Epithelial cell of umbilical artery (primary cell): ENCODE data around the gene BSG. TPM values are rescaled to one million over a fixed set of nuclear protein-coding genes. Genes with fewer than 3 reads are reported as not detected.

ENCODE experiments used
- total RNA-seq: library from RNA; depleted of rRNA; stranded (reverse); fragments of >200 nt; gene quantifications from 2 replicates; pipeline ENCODE4 v1.2.3, GENCODE V29; 2014

The BSG gene
- total RNA-seq = 307 and 357 TPM in 2 replicates

GRCh38 chr19:572140-572742 lies at the start of gene BSG:
BSG (plus strand) TSS chr19:572596; CDS start chr19:572635, 39 bp downstream.

GRCh38 chr19:531753-532560 lies 40.4 kb upstream of the BSG start, which contains the start of gene CDC34:
CDC34 (plus strand) TSS chr19:531760; CDS start chr19:531932, 172 bp downstream.

GRCh38 chr19:543910-544608 lies 28.3 kb upstream of the BSG start, which contains the start of gene GZMM:
GZMM (plus strand) TSS chr19:544053; CDS start chr19:544072, 19 bp downstream.

GRCh38 chr19:589693-590395 lies 17.4 kb downstream of the BSG start, which contains the start of gene HCN2:
HCN2 (plus strand) TSS chr19:589881; CDS start chr19:589946, 65 bp downstream.

Other genes with a start within 250 kb of the BSG start
- 14.6 and 24.5 TPM in 2 replicates for gene MIER2, start 227.8 kb upstream of the BSG start, total RNA-seq
- 0.30 and 1.6 TPM in 2 replicates for gene C2CD4C, start 163.4 kb upstream of the BSG start, total RNA-seq
- 2.1 and 6.8 TPM in 2 replicates for gene SHC2, start 111.6 kb upstream of the BSG start, total RNA-seq
- not detected in 2 replicates for gene MADCAM1, start 76.1 kb upstream of the BSG start, total RNA-seq
- gene TPGS1, start 65.1 kb upstream of the BSG start, total RNA-seq = 41.3 and 56.2 TPM in 2 replicates
- gene CDC34, start 40.8 kb upstream of the BSG start, total RNA-seq = 87.4 and 97.4 TPM in 2 replicates
- gene GZMM, start 28.5 kb upstream of the BSG start, total RNA-seq = not detected in 2 replicates
- under 0.01 and 1.3 TPM in 2 replicates for gene HCN2, start 17.3 kb downstream of the BSG start, total RNA-seq
- 25.3 and 27.5 TPM in 2 replicates for gene POLRMT, start 60.9 kb downstream of the BSG start, total RNA-seq
- not detected in 2 replicates for gene FGF22, start 67.3 kb downstream of the BSG start, total RNA-seq
- gene RNF126, start 90.6 kb downstream of the BSG start, total RNA-seq = 38.3 and 40.9 TPM in 2 replicates
- gene FSTL3, start 103.8 kb downstream of the BSG start, total RNA-seq = 18.1 and 47.4 TPM in 2 replicates
- gene PRSS57, start 122.9 kb downstream of the BSG start, total RNA-seq = not detected in 2 replicates
- 2.4 and 5.5 TPM in 2 replicates for gene PALM, start 136.3 kb downstream of the BSG start, total RNA-seq
- not detected in 2 replicates for gene MISP, start 178.5 kb downstream of the BSG start, total RNA-seq
- gene PTBP1, start 224.9 kb downstream of the BSG start, total RNA-seq = 107 and 220 TPM in 2 replicates
- gene PLPPR3, start 249.4 kb downstream of the BSG start, total RNA-seq = 0.15 and 0.97 TPM in 2 replicates